Astrocyte of the spinal cord (primary cell): ENCODE data around the gene SMIM31.

ENCODE experiments used
- DNase-seq: peaks from one replicate; pipeline ENCODE4 v3.0.0; 2011; ENCODE audit warnings: low read depth, low spot score
- H3K4me3 ChIP-seq: 2 replicates; pipeline ENCODE4 v1.5.1; 2011; ENCODE audit warnings: low read depth, mild to moderate bottlenecking, low read length, moderate library complexity
- in situ Hi-C: cut with HindIII; loops from 2 replicates; pipeline ENCODE4 v1.10.0; 2017; ENCODE audit warnings: low sequenced_read_pairs
- TF ChIP-seq, protein P1 (sequence below): IDR thresholded peaks from 2 replicates; pipeline ENCODE4 v1.5.1; 2012; ENCODE audit warnings: low read depth, mild to moderate bottlenecking, low read length, inconsistent platforms

SMIM31 gene

GRCh38 chr4:164753873-164754488 lies at the start of gene SMIM31:
Gene SMIM31 (plus strand): TSS chr4:164754131. CDS start chr4:164770444, 16,313 bp downstream.
- no peak within 1 kb of the TSS for H3K4me3 ChIP-seq
- no peak for DNase-seq
- in situ Hi-C loops, result no loop called here
- TF ChIP-seq, protein P1, sequence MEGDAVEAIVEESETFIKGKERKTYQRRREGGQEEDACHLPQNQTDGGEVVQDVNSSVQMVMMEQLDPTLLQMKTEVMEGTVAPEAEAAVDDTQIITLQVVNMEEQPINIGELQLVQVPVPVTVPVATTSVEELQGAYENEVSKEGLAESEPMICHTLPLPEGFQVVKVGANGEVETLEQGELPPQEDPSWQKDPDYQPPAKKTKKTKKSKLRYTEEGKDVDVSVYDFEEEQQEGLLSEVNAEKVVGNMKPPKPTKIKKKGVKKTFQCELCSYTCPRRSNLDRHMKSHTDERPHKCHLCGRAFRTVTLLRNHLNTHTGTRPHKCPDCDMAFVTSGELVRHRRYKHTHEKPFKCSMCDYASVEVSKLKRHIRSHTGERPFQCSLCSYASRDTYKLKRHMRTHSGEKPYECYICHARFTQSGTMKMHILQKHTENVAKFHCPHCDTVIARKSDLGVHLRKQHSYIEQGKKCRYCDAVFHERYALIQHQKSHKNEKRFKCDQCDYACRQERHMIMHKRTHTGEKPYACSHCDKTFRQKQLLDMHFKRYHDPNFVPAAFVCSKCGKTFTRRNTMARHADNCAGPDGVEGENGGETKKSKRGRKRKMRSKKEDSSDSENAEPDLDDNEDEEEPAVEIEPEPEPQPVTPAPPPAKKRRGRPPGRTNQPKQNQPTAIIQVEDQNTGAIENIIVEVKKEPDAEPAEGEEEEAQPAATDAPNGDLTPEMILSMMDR, result no peak

DNA sequence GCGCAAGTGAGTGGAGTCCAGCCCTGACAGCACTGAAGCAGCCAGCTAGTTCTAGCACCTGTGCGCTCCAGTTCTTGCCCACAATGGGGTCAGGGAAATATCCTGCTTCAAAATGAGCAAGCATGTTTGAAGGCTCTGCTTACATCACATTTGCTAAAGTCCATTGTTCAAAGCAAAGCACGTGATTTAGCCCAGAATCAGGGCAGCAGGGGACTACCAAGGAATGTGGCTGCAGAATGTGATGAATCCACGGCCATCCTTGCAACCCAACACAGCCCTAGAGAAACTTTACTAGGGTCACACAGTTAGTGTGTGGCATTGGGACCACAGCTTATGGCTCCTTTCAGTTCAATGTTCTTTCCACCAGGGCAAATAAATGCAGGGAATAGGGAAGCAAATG lies 47.3 kb upstream of the SMIM31 start:
- no peak overlapping the region for H3K4me3 ChIP-seq
- in situ Hi-C loops, result no loop called here
- DNase-seq, result no peak
- TF ChIP-seq, protein P1, result no peak

DNA sequence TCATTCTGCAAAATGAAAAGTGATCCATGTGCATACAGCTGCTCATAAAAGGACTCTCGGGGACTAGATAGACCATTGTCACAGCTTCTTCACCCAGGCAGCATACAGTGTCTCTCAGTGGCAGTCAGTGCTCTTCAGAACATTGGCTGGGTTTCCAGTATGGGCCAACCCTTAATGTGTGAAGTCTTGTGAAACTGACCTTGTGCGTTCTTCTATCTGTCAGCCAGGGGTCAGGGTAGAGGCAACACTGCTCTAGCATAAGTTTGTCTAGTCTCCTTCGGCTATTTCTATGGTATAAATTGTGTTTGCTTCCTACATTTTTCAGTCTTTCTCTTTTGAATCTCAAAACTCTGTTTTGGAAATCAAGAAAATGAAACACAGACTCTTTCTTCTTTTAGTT lies 37.0 kb upstream of the SMIM31 start:
- in situ Hi-C loops, result no loop called here
- H3K4me3 ChIP-seq, result no peak overlapping the region
- no peak for DNase-seq
- TF ChIP-seq, protein P1, result peak; percentile 22

- in situ Hi-C loops, result no loop called here
- TF ChIP-seq, protein P1, result no peak
- no peak for DNase-seq
- no peak overlapping the region for H3K4me3 ChIP-seq
These were observed 35.1 kb upstream of the SMIM31 start for GRCh38 chr4:164718827-164719226.

GRCh38 chr4:164725066-164725465 lies 28.9 kb upstream of the SMIM31 start:
- no peak overlapping the region for H3K4me3 ChIP-seq
- TF ChIP-seq, protein P1, result no peak
- in situ Hi-C loops, result no loop called here
- DNase-seq, result no peak

DNA sequence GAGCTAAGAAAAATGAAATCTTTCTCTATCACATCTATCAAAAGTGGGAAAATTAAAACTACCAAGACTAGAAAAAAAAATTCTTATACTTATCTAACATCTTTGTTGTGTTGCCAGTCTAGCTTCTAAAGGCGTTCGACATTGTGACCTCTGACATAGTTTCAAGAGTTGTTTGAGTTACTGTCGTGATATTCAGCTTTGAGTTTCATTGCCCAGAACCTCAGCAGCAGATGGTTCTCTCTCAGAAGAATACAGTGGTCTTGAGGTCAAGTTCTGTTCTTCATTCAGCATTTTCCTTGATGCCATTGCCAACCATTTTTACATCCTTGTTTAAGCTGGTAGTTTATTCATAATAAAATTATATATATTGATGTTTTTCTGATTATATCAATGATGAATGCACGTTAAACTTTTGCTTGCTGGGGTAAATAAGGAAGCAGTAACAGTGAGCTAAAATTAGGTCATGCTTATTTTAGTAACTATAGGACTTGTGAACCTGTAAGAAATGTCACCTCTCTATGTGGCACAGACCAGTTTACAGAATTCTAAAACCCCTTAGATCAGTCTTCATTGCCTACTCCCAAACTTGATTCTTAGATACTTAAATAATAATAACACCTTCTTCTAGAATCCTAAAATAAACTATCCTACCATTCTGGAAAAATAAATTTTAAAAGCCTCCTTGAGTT lies 23.1 kb upstream of the SMIM31 start:
- in situ Hi-C loops, result no loop called here
- H3K4me3 ChIP-seq, result no peak overlapping the region
- no peak for DNase-seq
- TF ChIP-seq, protein P1, result no peak
